Endodermal cell (in vitro differentiated cells): ENCODE measurements around the gene RNF39. TPM values are rescaled to one million over a fixed set of nuclear protein-coding genes. Genes with fewer than 3 reads are reported as not detected.
"Not testable (repeated sequence)": the region's sequence is repeated elsewhere in the genome, so short reads cannot be mapped to it uniquely, and the experiment has no call there.

Experiments used
- DNase-seq: peaks from one replicate; pipeline ENCODE4 v3.0.0-alpha.2; 2017
- H3K27ac ChIP-seq: 2 replicates; pipeline ENCODE4 v1.5.1; 2013; ENCODE audit warnings: mild to moderate bottlenecking, low read depth, low read length, moderate library complexity
- H3K27me3 ChIP-seq: 2 replicates; pipeline ENCODE4 v1.6.1; 2013; ENCODE audit warnings: mild to moderate bottlenecking, low read length, moderate library complexity; ENCODE audit not compliant: insufficient read depth, control insufficient read depth, poor library complexity, severe bottlenecking
- H3K36me3 ChIP-seq: 2 replicates; pipeline ENCODE4 v1.7.0; 2013; ENCODE audit warnings: mild to moderate bottlenecking, low read length, moderate library complexity; ENCODE audit not compliant: control insufficient read depth, insufficient read depth
- H3K4me1 ChIP-seq: one replicate; pipeline ENCODE4 v1.7.0; 2013; ENCODE audit warnings: low read length; ENCODE audit not compliant: control insufficient read depth, insufficient read depth
- H3K4me3 ChIP-seq: 2 replicates; pipeline ENCODE4 v1.5.1; 2013; ENCODE audit warnings: mild to moderate bottlenecking, low read length, moderate library complexity
- H3K9ac ChIP-seq: 2 replicates; pipeline ENCODE4 v1.6.1; 2013; ENCODE audit warnings: mild to moderate bottlenecking, low read length, moderate library complexity; ENCODE audit not compliant: poor library complexity, severe bottlenecking; ENCODE audit errors: extremely low read depth
- H3K9me3 ChIP-seq: 2 replicates; pipeline ENCODE4 v1.6.1; 2013; ENCODE audit warnings: mild to moderate bottlenecking, low read length, moderate library complexity; ENCODE audit not compliant: control insufficient read depth
- H3K27ac Mint-ChIP-seq: 2 replicates; pipeline ENCODE4 v1.8.0; 2020; ENCODE audit warnings: mixed read lengths
- H3K27me3 Mint-ChIP-seq: 2 replicates; pipeline ENCODE4 v1.8.0; 2021; ENCODE audit warnings: mild to moderate bottlenecking, mixed read lengths; ENCODE audit not compliant: insufficient read depth
- H3K36me3 Mint-ChIP-seq: 2 replicates; pipeline ENCODE4 v1.8.0; 2020; ENCODE audit warnings: low read depth, mixed read lengths
- H3K4me1 Mint-ChIP-seq: 2 replicates; pipeline ENCODE4 v1.8.0; 2020; ENCODE audit warnings: mixed read lengths
- H3K4me3 Mint-ChIP-seq: 2 replicates; pipeline ENCODE4 v1.8.0; 2020; ENCODE audit warnings: mild to moderate bottlenecking, moderate library complexity, mixed read lengths
- H3K9me3 Mint-ChIP-seq: 2 replicates; pipeline ENCODE4 v1.8.0; 2020; ENCODE audit warnings: mild to moderate bottlenecking, mixed read lengths
- CTCF ChIP-seq: fragments of 200-600 bp; sonication (generic); conservative IDR thresholded peaks from 2 replicates; pipeline ENCODE4 v1.5.0; 2021; ENCODE audit warnings: antibody characterized with exemption, mild to moderate bottlenecking
- WGBS, 2 experiments: methylation state at CpG; one replicate each; pipeline versions ENCODE4 v1.1.5 to v1.1.7; 2013; ENCODE audit warnings: missing lambda C conversion rate in 2 of 2, mixed read lengths in 1 of 2; ENCODE audit not compliant: insufficient coverage in 1 of 2, insufficient read length in 1 of 2; 5-methylcytosine and 5-hydroxymethylcytosine counted together
- total RNA-seq, 2 donors: library from RNA; stranded (reverse); fragmentation: NEBNext Ultra II Directional in 1 of 2; extraction: Animal tissue kit (Norgen Biotek cat#: 25700) in 1 of 2; gene quantifications; 2 replicates in 1 of 2; 3 replicates in 1 of 2; pipeline ENCODE4 v1.2.1, GENCODE V29; 2021

RNF39 gene
- total RNA-seq, 2 donors from 2014 or later, result 0.15 TPM; not detected in 1

- WGBS, 2 experiments, result 88% methylated on average over 1 of the region's 1 CpG; no CpG with 5 or more reads in 1 of the 2 experiments
Observed at GRCh38 chr6:30025186-30025585, 50.4 kb downstream of the RNF39 start.

GRCh38 chr6:30022712-30023111 is 52.9 kb downstream of the RNF39 start:
- H3K36me3 Mint-ChIP-seq, H3K4me1 Mint-ChIP-seq, H3K27me3 ChIP-seq, H3K27ac ChIP-seq, DNase-seq, H3K9me3 Mint-ChIP-seq, H3K36me3 ChIP-seq, H3K4me1 ChIP-seq, H3K27me3 Mint-ChIP-seq, H3K4me3 Mint-ChIP-seq, H3K27ac Mint-ChIP-seq, H3K4me3 ChIP-seq, H3K9me3 ChIP-seq, H3K9ac ChIP-seq: not testable (repeated sequence)

More at GRCh38 chr6:30025186-30025585, 50.4 kb downstream of the RNF39 start:
- Histone ChIP-seq H3K36me3 (no peaks in the 10 kb centered on the region), H3K27ac (no peak overlapping the region), H3K9ac (no peak overlapping the region), H3K4me1 (no peaks in the 10 kb centered on the region), H3K9me3 (no peaks in the 10 kb centered on the region), H3K27me3 (no peaks in the 10 kb centered on the region), H3K4me3 (no peak overlapping the region)
- no peak for DNase-seq
- peaks cover 4% of the 10 kb centered on the region for H3K36me3 Mint-ChIP-seq
- H3K4me1 Mint-ChIP-seq, result peaks cover 5% of the 10 kb centered on the region
- TF ChIP-seq CTCF, result no peak
- no peaks in the 10 kb centered on the region for H3K27me3 Mint-ChIP-seq
- H3K27ac Mint-ChIP-seq, result no peak overlapping the region
- no peak overlapping the region for H3K4me3 Mint-ChIP-seq
- no peaks in the 10 kb centered on the region for H3K9me3 Mint-ChIP-seq

GRCh38 chr6:30022189-30022588 is 53.4 kb downstream of the RNF39 start:
- no peaks in the 10 kb centered on the region for H3K9me3 Mint-ChIP-seq
- H3K27ac Mint-ChIP-seq, result no peak overlapping the region
- no peak for TF ChIP-seq CTCF
- H3K36me3 Mint-ChIP-seq, result peaks cover 4% of the 10 kb centered on the region
- Histone ChIP-seq H3K9ac (no peak overlapping the region), H3K4me1 (no peaks in the 10 kb centered on the region), H3K9me3 (no peaks in the 10 kb centered on the region), H3K27ac (no peak overlapping the region), H3K27me3 (no peaks in the 10 kb centered on the region), H3K36me3 (no peaks in the 10 kb centered on the region), H3K4me3 (no peak overlapping the region)
- WGBS, 2 experiments, result 66% methylated on average over 2 of the region's 3 CpGs; no CpG with 5 or more reads in 1 of the 2 experiments
- H3K4me3 Mint-ChIP-seq, result no peak overlapping the region
- no peaks in the 10 kb centered on the region for H3K27me3 Mint-ChIP-seq
- DNase-seq, result no peak
- peaks cover 5% of the 10 kb centered on the region for H3K4me1 Mint-ChIP-seq

GRCh38 chr6:30020626-30021025 is 54.9 kb downstream of the RNF39 start:
- Mint-ChIP-seq H3K36me3 (peaks cover 2% of the 10 kb centered on the region), H3K27me3 (no peaks in the 10 kb centered on the region), H3K4me1 (no peaks in the 10 kb centered on the region), H3K9me3 (no peaks in the 10 kb centered on the region), H3K4me3 (no peak overlapping the region), H3K27ac (no peak overlapping the region)
- no peak for TF ChIP-seq CTCF
- Histone ChIP-seq H3K36me3 (no peaks in the 10 kb centered on the region), H3K4me3 (no peak overlapping the region), H3K4me1 (no peaks in the 10 kb centered on the region), H3K9me3 (no peaks in the 10 kb centered on the region), H3K27ac (no peak overlapping the region), H3K27me3 (no peaks in the 10 kb centered on the region), H3K9ac (no peak overlapping the region)
- DNase-seq, result no peak
- 82% methylated on average over 1 of the region's 1 CpG; no CpG with 5 or more reads in 1 of the 2 experiments for WGBS, 2 experiments
